ENCODE data around the gene CD55.
"Not testable (repeated sequence)": the region's sequence is repeated elsewhere in the genome, so short reads cannot be mapped to it uniquely, and the experiment has no call there.

CD55 gene

DNA sequence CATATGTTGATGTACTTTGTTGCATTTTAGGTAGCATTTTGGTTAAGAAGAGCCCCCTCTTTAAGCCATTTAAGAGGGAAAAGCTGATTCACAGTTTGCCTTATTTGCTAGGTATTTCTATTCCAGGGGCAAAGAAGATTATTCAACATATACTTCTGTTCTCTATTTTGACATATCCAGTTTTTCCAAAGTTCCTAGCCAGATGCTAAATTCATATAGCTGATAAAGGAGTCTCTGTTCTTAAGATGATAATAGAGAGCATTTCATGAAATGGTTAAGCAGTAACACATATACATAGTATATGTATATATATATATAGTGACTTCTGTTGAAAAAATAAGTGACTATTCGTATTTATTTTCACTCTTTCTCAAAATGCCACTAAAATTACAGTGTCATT lies 15.5 kb upstream of the CD55 start:
- no peak for DNase-seq (ENCODE audit: low read depth)

DNA sequence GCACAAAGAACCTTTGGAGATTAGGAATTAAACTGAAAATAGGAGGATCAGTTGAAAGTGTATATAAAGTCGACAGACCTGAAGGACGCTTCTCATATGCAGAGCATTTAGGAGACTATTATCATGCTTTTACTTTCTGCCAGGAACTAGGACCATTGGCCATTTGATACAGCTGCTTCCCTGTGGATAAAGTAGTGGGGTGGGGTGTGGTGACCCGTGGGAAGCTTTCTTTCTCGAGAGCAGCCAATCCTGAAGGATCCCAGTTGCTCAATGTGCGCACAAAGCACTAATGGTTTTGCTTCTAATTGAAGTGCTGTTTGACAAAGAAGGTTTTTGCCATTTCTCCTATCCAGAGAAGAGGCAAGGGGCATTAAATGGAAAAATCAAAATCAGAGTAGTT lies 14.9 kb upstream of the CD55 start:
- DNase-seq (ENCODE audit: low read depth): no peak

DNA sequence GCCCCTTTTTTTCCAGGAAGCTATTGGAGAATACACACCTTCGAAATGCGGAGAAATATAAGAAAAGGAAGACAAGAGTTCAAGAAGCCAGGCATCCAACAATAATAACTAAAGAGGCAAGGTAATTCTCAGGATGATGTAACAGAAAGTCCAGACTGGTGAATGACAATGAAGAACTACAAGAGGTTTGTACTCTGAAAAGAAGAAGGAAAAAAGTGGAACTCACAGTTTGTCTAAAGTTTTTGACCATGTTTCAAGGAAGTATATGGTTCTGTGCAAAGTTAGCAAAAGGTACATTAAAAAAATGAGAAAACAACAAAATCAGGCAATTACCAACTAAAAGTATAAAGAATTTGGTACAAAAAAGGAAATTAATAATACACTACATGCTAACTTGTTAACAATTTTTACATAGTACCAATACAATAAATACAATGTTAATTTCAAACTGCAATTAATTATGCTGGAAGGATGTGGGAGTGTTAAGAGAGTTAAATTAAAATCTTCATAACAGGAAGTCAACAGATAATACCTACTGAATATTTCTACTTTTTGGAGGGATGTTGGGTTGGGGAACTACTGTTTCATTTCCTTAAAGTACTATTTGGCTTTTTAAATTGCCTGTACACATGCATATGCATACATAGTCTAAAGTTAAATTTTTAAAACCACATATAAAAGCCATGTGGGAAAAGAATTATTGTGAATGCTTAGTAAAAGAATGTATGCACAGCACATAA lies 12.9 kb upstream of the CD55 start:
- DNase-seq (ENCODE audit: low read depth): no peak

DNA sequence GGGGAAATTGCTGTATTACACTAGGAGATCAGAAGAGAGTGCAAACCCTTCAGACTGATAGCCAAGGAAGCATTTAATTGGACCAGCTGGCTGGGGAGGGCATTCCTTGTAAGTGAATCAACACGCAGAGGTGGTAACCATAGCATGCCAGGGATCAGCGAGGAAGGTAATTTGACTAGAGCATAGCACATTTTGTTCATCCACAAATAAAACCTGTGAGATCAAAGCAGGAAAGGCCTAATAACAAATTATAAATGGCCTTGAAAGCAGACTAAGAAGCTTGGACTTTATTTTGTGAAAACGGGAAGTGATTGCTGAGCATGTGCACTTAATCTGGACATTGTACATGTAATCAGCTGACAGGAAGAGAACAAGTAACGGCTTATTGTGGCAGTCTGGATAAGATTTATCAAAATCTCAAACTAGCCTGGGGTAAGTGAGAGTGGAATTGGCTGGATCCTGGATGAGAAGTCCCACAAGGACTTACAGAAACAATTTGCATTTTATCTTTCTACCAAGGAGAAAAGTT lies 11.7 kb upstream of the CD55 start:
- DNase-seq (ENCODE audit: low read depth): peak; percentile 80

DNA sequence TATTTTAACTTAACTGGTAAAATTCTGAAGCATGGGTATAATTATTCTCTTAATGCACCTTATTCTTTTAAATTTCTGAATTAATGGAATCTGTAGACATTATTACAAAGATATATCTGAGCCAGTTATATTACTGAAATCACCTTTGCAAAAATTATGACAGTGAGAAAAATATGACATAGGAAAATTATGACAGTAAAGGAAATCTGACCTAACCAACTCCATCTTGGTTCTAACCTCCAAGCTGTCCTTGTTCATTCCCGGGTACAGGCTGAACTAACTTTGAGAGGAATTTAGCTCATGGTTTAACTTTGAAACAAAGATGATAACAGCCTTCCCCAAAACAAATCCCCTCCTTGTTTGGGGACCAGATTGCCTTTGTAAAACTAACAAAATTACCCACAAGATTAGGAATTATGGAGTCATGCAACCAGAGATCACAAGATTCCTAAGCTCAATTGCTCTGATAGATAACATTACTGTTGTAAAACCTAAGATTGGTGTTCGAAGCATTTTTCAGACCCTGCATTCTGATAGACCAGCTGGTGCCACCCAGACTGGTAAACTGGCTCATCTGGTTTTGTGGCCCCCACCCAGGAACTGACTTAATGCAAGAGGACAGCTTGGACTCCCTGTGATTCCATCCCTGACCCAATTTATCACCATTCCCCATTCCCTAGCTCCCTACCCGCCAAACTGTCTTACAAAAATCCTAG lies 9.4 kb upstream of the CD55 start:
- no peak for DNase-seq (ENCODE audit: low read depth)

DNA sequence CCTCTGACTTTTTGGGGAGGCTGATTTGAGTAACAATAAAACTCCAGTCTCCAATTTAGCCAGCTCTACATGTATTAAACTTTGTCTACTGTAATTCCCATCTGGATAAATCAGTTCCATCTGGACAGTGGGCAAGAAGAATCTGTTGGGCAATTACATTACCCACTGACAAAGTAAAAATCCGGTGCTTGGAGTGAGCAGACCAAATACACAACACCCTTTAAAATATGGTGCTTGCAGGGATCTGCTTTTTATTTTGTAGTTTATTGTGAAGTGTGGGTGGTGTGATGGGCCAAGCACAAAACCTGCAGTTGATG lies 8.9 kb upstream of the CD55 start:
- DNase-seq (ENCODE audit: low read depth): no peak

DNA sequence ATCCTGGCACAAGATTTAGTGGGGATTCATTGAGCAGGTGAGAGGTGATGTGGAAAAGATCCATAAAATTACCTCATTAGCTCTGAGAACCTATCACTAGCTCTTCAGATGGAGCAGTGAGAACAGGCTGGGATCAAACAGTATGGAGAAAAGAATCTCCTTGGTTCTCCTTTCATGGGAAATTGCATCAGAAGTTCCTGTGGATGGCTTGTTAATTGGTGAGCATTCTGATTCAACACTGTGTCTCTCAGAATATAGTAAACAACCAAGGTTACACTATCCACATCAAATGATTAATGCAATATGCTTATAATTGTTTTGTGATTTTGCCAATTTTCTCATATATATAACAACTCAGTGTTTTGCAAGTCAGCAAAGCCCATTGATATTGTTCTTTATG lies 8.3 kb upstream of the CD55 start:
- DNase-seq (ENCODE audit: low read depth): no peak

DNA sequence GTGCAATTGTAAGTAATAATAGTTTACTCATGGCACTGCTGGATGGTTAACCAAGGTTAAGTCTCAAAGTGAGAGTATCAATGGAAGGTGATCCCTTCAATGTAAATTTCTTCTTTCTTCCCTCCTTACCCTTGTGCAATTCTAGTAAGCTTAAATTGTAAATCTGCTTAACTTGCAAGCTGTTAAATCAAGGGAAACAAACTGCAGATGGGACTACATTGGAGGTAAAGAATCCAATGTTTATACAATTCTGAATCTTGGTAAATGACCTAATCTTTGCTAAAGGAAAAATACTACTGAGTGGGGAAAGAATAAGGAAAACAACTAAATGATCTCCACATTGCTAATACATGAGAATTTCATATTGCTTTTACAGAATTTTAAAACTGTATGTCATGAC lies 6.7 kb upstream of the CD55 start:
- no peak for DNase-seq (ENCODE audit: low read depth)

DNA sequence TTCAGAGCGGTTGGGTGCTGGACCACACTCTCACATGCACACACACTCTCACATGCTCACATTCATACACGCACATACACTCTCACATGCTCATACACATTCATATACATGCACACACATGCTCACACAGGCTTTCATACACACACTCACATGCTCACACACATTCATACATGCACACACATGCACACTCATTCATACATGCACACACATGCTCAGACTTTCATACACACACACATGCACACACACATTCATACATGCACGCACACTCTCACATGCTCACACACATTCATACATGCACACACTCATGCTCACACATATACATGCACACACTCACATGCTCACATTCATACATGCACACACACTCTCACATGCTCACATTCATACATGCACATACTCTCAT lies 6.0 kb upstream of the CD55 start:
- no peak for DNase-seq (ENCODE audit: low read depth)

DNA sequence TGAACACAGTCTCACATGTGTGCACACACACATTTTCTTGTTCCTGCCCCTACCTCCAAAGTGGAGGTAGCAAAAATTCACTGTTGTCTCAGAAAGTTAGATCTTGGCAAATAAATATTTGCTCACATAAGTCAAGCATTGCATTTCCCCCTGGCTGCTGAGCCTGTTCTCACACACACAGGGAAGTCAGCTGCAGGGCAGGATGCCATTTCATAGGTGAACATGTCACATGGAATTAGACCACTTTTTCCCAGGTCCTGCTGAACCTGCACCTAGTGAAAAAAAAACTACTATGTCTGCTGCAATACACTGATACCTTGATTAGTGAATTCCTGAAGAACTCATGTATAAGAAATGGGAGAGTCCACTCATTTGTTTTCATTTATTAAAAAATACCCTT lies 5.3 kb upstream of the CD55 start:
- no peak for DNase-seq (ENCODE audit: low read depth)

DNA sequence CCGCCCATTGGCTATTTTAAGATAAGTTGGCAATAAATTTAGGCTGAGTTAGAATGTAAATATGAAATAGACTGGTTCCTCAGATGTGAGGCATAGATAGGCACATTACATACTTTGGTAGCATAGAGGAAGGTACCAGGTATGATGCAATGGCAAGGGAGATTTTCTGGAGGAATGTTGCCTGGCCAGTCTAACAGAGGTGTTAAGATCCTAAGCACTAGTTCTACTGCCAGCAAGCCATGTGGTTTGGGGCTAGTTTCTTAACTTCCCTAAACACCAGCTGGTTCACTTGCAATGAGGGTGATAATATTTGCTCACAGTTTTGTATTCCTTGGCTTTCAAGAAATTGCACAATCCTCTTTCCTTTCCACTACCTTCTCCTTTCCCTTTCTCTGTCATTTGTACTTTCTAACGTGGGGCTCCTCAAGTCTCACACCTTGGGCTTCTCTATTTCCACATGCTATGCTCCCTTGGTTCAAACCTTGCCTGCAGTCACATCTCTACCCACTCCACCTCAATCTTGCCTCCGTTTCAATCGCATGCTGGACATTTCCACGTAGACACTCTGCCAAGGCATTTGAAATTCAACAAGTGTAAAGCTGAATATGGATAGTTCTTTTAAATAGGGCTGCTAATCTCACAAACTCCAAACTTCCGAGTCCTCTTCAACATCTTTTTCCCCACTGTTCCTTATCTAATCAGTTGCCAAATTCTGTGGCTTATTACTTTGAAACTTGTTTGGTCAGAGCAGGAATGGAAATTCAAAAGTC lies 4.7 kb upstream of the CD55 start:
- no peak for DNase-seq (ENCODE audit: low read depth)

DNA sequence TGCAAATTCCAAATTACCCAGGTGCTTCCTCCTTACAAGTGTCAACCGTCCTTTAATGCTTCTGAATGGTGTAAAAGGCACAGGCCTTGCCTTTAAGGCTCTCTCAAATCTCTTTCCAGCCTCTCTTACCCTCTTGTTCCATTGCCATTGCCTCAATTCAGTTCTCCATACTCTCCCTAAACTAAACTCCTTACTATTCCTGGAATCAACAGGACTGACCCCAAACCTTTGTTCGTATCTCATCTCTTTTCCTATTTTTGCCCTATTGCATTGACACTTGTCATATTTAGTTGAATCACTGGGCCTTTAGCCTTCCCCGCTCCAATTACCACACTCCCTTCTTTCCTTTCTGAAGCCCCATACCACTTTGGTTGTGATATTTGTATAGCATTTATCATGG lies 3.9 kb upstream of the CD55 start:
- DNase-seq (ENCODE audit: low read depth): no peak

DNA sequence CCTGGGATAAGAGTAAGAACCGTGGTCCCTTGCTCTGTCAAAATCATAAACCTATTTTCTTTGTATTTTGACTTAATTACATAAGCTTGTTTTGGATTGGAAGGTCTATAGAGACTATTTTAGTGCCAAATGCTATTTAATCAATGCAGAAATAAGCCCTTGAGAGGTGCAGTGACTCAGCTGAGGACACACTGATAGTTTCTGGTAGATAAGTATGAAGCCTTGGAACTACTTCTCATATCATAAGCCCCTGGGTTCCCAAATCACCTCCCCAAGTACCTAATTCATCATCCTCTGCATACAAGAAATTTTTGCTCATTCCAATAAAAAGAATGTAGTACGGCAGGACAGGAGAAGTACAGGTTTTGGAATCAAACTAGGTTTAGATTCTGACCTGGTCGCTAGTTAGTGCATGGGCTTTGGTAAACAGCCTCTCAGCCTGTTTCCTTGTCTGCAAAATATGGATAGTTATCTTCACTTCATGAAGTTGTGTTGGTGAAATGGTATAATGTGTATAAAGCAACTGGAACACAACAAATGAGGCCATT lies 3.3 kb upstream of the CD55 start:
- no peak for DNase-seq (ENCODE audit: low read depth)

DNA sequence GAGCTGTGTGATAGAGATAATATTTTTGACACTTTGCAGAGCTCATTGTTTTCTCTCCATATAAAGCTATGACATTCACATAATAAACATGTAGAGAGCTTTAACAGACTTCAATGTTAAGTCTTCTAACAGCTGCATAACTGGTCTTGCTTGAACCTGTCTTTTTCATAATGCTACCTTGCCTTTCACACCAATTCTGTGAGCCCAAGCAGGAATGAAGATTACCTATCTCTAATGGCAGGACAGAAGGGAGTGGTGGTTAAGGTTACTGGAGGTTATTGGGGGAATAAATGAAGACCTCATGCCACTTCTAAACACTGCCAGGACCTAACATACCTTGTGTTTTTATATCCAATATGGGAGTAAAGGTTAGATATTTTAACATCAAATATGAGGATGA lies 2.3 kb upstream of the CD55 start:
- no peak for DNase-seq (ENCODE audit: low read depth)

DNA sequence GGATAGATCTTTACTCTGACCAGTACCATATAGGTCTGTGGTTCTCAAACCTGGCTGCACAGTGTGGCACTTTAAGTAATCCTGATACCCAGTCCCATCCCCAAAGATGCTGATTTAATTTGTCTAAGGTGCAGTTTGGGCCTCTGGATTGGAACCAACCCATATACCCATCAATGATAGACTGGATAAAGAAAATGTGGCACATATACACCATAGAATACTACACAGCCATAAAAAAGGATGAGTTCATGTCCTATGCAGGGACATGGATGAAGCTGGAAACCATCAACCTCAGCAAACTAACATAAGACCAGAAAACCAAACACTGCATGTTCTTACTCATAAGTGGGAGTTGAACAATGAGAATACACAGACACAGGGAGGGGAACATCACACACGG lies 1.4 kb upstream of the CD55 start:
- not testable (repeated sequence) for DNase-seq (ENCODE audit: low read depth)

DNA sequence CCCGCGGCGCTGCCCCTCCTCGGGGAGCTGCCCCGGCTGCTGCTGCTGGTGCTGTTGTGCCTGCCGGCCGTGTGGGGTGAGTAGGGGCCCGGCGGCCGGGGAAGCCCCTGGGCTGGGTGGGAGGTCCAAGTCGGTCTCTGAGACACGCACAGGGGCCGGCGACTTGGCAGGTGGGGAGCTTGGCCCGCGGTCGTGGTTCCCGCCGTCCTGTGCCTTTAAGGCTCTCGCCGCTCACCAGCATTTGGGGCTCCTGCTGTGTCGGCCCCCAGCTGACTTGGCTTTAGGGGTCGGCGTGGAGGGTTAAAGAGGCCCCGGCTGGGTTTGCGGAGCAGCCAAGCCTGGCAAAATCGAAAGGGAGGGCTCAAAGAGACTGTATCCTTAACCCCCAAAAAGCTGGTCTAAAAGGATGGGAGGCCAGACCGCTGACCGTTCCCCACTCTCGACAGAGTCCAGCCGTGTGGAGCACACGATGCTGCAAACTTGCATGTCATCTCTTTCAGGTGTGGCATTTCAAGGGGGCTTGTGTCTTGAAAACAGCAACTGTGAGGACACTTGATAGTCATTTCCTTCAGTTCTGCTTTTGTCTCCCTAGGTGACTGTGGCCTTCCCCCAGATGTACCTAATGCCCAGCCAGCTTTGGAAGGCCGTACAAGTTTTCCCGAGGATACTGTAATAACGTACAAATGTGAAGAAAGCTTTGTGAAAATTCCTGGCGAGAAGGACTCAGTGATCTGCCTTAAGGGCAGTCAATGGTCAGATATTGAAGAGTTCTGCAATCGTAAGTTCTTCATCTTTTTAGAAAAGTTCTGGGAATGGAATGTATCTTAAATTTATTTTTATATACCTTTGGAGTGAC lies 540 bp downstream of the CD55 start:
- DNase-seq (ENCODE audit: low read depth): no peak

DNA sequence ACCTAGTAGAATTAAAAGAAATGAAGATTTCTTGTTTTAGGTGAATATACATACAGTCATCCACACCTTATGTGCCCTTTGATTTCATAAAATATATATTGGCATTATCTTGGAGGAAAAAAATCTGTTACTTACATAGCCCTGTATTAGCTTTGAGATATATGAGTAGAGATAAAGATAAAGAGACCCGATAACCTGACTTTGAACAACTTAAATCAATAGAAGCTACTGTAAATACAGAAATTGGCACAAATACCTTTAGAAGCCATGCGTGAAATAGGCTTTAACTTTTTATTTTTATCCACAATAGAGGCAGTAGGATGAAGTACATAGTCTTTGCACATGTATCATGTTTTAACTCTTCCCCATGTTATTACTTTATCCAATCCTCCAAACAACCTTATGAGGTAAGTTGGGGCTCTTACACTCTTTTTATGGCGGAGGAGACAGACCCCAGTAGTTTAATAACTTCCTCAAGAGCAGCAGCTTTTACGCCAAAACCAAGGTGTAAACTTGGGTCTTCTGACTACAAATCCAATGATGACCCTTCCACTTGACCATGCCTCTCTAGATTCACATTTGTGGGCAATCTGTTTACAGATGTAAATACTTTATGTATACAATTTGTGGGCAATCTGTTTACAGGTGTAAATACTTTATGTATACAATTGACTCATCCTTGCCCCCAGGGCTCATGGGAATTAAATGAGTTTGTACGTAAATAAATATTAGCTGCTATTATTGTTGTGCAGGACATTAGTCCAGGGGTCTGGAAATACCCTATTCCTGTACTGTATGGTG lies 2.1 kb downstream of the CD55 start:
- DNase-seq (ENCODE audit: low read depth): no peak

DNA sequence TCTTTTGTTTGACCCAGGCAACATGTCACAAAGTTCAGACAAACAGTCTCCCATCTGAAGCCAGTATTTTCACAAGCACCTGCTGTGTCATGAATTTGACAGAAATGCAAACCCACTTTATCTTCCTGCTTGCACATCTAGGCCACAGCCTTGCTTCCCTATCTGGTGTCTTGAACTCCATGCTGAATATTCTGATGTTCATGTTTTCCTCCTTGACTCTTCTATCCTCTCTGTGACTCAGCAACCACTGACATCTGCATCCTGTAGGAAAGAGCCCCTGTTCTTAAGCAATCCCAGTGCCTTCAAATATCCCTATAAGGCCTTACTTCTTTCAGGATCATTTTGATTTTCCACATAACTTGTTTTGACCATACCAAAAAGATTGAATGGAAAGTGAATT lies 6.5 kb downstream of the CD55 start:
- DNase-seq (ENCODE audit: low read depth): peak; percentile 68

DNA sequence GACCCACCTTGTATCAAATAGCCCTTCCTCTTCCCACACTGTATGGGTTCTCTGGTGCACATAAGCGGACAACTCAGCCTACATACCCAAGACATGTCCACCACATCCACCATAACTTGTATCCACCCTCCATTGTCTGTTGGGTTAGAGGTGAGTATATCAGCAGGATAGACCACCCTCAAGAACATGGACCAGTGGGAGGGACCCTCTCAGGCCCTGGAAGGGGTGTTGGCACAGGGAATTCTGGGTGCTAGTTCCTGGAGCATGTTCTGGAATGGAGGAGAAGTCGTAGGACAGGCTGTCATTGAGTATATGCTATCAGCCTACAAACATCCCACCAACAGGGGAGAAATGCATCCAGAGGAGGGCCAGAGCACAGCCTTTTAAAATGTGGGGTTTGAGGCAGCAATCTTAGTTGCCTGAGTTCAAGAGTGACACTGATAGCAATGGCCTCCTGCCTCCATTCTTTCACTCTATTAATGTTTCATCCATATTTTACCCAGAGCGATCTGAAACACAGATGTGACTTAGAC lies 7.5 kb downstream of the CD55 start:
- DNase-seq (ENCODE audit: low read depth): no peak

DNA sequence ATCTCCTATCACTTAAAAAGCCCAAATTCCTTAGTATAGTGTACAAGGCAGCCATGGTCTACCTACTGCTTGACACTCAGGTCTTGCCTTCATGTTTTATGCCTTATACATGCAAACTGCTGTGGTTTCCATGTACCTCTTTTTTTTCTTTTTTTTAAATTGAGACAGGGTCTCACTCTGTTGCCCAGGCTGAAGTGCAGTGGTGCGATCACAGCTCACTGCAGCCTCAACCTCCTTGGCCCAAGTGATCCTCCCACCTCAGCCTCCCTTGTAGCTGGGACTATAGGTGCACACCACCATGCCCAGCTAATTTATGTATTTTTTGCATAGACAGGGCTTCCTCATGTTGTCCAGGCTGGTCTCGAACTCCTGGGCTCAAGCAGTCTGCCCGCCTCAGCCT lies 8.0 kb downstream of the CD55 start:
- DNase-seq (ENCODE audit: low read depth): no peak
